Measurements from ENCODE around the gene SPTBN1. TPM values are rescaled to one million over a fixed set of nuclear protein-coding genes. Genes with fewer than 3 reads are reported as not detected.

The SPTBN1 gene
- total and polyA plus RNA-seq, 2 of the 13 experiments (the other 11 are each of a cell fraction or from before 2014, with no cell fraction given) = 123 to 299 TPM

DNA sequence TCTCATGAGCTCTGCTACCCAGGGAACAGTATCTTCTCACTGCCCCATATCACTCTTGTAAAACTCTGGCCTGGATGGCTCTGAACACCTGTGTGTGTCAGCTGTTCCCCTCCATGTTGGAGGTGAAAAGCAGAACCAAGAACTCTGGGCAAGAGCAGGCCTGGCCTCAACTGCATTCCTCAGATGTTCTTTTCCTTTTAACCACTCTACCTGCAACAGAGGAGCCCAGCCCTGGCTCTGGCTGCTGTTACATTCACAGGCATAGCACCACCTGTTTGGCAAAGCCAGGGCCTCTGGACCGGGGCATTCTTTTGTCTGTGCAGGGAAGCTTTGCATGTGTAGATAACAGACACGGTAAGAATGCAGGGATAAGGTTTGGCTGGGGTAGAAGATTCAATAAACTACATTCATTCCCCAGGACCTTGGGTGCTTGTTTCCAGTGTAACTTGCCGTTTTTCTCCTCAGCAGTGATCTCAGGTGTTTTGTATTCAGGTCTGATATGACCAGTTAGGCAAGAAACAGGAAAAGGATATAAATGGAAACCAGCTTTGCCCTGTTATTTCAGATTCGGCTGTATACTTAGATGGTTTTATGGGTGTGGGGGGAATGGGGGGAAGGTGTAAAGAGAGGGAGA, 95.1 kb downstream of the SPTBN1 start:
- CTCF ChIA-PET (ENCODE audit: low intra/inter-chr PET ratio, low total read pairs) = no interaction called here
- peak overlapping the region; percentile 27 for H3K27ac ChIP-seq (ENCODE audit: extremely low read length, insufficient read depth, low read length)
- peak; percentile 12 for ATAC-seq

DNA sequence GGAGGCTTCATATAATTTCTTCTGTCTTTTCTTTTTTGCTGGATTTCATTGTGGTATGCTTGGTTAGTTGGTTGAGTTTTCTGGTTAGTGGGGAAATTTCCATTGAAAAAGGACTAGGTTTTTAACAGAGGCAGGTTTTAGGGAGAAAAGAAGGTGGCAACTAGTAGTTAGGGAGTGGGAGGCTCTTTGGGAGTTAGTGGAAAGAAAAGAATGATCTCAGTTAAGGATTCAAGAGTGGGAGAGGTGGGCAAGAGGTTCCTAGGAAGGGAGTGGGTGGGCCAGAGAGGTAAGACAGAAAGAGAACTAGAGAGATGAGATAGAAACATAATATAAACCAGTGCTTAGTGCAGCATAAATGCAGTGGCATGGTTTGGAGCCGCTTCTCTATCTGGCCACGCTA, 96.9 kb downstream of the SPTBN1 start:
- intact Hi-C loops (cut with micrococcal nuclease; ENCODE audit: unreplicated experiment) = no loop called here
- no peak for FAIRE-seq
- TF ChIP-seq, protein P1, sequence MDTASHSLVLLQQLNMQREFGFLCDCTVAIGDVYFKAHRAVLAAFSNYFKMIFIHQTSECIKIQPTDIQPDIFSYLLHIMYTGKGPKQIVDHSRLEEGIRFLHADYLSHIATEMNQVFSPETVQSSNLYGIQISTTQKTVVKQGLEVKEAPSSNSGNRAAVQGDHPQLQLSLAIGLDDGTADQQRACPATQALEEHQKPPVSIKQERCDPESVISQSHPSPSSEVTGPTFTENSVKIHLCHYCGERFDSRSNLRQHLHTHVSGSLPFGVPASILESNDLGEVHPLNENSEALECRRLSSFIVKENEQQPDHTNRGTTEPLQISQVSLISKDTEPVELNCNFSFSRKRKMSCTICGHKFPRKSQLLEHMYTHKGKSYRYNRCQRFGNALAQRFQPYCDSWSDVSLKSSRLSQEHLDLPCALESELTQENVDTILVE (CRISPR knock-in tag; IDR thresholded peaks at IDR 0.05) = no peak
- no peak for TF ChIP-seq RFX1 (IDR thresholded peaks at IDR 0.05)
- TF ChIP-seq, protein P2, sequence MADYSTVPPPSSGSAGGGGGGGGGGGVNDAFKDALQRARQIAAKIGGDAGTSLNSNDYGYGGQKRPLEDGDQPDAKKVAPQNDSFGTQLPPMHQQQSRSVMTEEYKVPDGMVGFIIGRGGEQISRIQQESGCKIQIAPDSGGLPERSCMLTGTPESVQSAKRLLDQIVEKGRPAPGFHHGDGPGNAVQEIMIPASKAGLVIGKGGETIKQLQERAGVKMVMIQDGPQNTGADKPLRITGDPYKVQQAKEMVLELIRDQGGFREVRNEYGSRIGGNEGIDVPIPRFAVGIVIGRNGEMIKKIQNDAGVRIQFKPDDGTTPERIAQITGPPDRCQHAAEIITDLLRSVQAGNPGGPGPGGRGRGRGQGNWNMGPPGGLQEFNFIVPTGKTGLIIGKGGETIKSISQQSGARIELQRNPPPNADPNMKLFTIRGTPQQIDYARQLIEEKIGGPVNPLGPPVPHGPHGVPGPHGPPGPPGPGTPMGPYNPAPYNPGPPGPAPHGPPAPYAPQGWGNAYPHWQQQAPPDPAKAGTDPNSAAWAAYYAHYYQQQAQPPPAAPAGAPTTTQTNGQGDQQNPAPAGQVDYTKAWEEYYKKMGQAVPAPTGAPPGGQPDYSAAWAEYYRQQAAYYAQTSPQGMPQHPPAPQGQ (CRISPR knock-in tag; IDR thresholded peaks at IDR 0.05; ENCODE audit: borderline replicate concordance) = no peak
- 0 out of 2 replicates have a peak, but pooled peaks have one; percentile 60 for TF ChIP-seq PLRG1 (conservative IDR thresholded peaks at IDR 0.05)
- TF ChIP-seq ZZZ3 (CRISPR knock-in tag; IDR thresholded peaks at IDR 0.05; ENCODE audit: borderline replicate concordance) = no peak
- TF ChIP-seq ZNF460 (CRISPR knock-in tag; IDR thresholded peaks at IDR 0.05; ENCODE audit: borderline replicate concordance) = no peak
- TF ChIP-seq ARNTL (CRISPR knock-in tag; IDR thresholded peaks at IDR 0.05) = no peak
- no TSS peak for BruUV-seq (replicated peaks)
- ChIA-PET CTCF (ENCODE audit: low intra/inter-chr PET ratio, low total read pairs) (no interaction called here), POLR2A (interaction anchor here (1.5 kb wide), 1 partner anchor 13 kb away, joined by 3 read pairs; no protein-coding TSS in a partner anchor)
- in situ Hi-C loops (cut with HindIII; ENCODE audit: extremely low pct_ligation_motif_present, low pct_unique_long_range_greater_than_20kb) = no loop called here
- Histone ChIP-seq H3K9me3 (ENCODE audit: low read length) (no peaks in the 10 kb centered on the region), H3K4me2 (ENCODE audit: low read depth, low read length) (no peak overlapping the region), H4K20me1 (ENCODE audit: insufficient read depth, low read length) (no peaks in the 10 kb centered on the region), H3K27ac (ENCODE audit: extremely low read length, insufficient read depth, low read length) (no peak overlapping the region), H3K4me3 (replicated peaks in 1 of 3; ENCODE audit: insufficient read depth in 1 of 3, low read depth in 2 of 3, low read length in 3 of 3) (no peak overlapping the region), H3K36me3 (replicated peaks in 1 of 2; ENCODE audit: control insufficient read depth in 1 of 2, insufficient read depth in 2 of 2, low read length in 2 of 2) (peaks cover 0 to 3% of the 10 kb centered on the region in 2 experiments; a peak in 2 of 5 replicates), H3K27me3 (ENCODE audit: control insufficient read depth in 1 of 2, insufficient read depth in 2 of 2, low read length in 2 of 2) (no peaks in the 10 kb centered on the region), H3K4me1 (ENCODE audit: insufficient read depth, low read length) (peaks cover 88% of the 10 kb centered on the region), H3K79me2 (ENCODE audit: insufficient read depth, low read length) (peaks cover 84% of the 10 kb centered on the region), H3K9ac (ENCODE audit: insufficient read depth, low read depth, low read length) (no peak overlapping the region), H2AFZ (ENCODE audit: low read length) (no peak overlapping the region)
- ATAC-seq = no peak
- WGBS (ENCODE audit: low lambda C conversion rate) = 99% methylated on average over 2 of the region's 2 CpGs
- DNase-seq (ENCODE audit: low spot score) = no peak

More for the DNA sequence above, 95.1 kb downstream of the SPTBN1 start:
- FAIRE-seq (no peak), DNase-seq (ENCODE audit: low spot score) (no peak)
- TF ChIP-seq ZC3H13 (CRISPR knock-in tag; IDR thresholded peaks at IDR 0.05) = 0 out of 2 replicates have a peak, but pooled peaks have one; percentile 38
- no peak for TF ChIP-seq SOX6 (IDR thresholded peaks at IDR 0.05)
- peak; percentile 22; the same call in 1 of the 2 replicates for TF ChIP-seq SOX6 (CRISPR knock-in tag; IDR thresholded peaks at IDR 0.05)
- no peak for TF ChIP-seq ZNF75D (CRISPR knock-in tag; IDR thresholded peaks at IDR 0.05; ENCODE audit: borderline replicate concordance)
- TF ChIP-seq, protein P3, sequence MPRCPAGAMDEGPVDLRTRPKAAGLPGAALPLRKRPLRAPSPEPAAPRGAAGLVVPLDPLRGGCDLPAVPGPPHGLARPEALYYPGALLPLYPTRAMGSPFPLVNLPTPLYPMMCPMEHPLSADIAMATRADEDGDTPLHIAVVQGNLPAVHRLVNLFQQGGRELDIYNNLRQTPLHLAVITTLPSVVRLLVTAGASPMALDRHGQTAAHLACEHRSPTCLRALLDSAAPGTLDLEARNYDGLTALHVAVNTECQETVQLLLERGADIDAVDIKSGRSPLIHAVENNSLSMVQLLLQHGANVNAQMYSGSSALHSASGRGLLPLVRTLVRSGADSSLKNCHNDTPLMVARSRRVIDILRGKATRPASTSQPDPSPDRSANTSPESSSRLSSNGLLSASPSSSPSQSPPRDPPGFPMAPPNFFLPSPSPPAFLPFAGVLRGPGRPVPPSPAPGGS (CRISPR knock-in tag; IDR thresholded peaks at IDR 0.05) = no peak
- Histone ChIP-seq H3K79me2 (ENCODE audit: insufficient read depth, low read length) (peaks cover 82% of the 10 kb centered on the region), H3K9ac (ENCODE audit: insufficient read depth, low read depth, low read length) (no peak overlapping the region), H3K4me3 (replicated peaks in 1 of 3; ENCODE audit: insufficient read depth in 1 of 3, low read depth in 2 of 3, low read length in 3 of 3) (no peak overlapping the region), H2AFZ (ENCODE audit: low read length) (no peak overlapping the region), H3K9me3 (ENCODE audit: low read length) (no peaks in the 10 kb centered on the region), H3K27me3 (ENCODE audit: control insufficient read depth in 1 of 2, insufficient read depth in 2 of 2, low read length in 2 of 2) (no peaks in the 10 kb centered on the region), H3K36me3 (replicated peaks in 1 of 2; ENCODE audit: control insufficient read depth in 1 of 2, insufficient read depth in 2 of 2, low read length in 2 of 2) (peaks cover 0 to 3% of the 10 kb centered on the region in 2 experiments; a peak in 2 of 5 replicates), H3K4me1 (ENCODE audit: insufficient read depth, low read length) (peaks cover 91% of the 10 kb centered on the region), H3K4me2 (ENCODE audit: low read depth, low read length) (no peak overlapping the region), H4K20me1 (ENCODE audit: insufficient read depth, low read length) (no peaks in the 10 kb centered on the region)
- in situ Hi-C loops (cut with HindIII; ENCODE audit: extremely low pct_ligation_motif_present, low pct_unique_long_range_greater_than_20kb) (no loop called here), intact Hi-C loops (cut with micrococcal nuclease; ENCODE audit: unreplicated experiment) (no loop called here)
- 61% methylated on average over 4 of the region's 4 CpGs for WGBS (ENCODE audit: low lambda C conversion rate)
- POLR2A ChIA-PET = interaction anchor here (0.8 to 1.0 kb wide), 2 partner anchors 9 to 38 kb away, joined by 3 read pairs; no protein-coding TSS in a partner anchor
- no TSS peak for BruUV-seq (replicated peaks)
